ENCODE data around the gene CAMK1. TPM values are rescaled to one million over a fixed set of nuclear protein-coding genes. Genes with fewer than 3 reads are reported as not detected.

Gene CAMK1
- total RNA-seq, 1 donor from 2014 or later: 35.7 TPM

DNA sequence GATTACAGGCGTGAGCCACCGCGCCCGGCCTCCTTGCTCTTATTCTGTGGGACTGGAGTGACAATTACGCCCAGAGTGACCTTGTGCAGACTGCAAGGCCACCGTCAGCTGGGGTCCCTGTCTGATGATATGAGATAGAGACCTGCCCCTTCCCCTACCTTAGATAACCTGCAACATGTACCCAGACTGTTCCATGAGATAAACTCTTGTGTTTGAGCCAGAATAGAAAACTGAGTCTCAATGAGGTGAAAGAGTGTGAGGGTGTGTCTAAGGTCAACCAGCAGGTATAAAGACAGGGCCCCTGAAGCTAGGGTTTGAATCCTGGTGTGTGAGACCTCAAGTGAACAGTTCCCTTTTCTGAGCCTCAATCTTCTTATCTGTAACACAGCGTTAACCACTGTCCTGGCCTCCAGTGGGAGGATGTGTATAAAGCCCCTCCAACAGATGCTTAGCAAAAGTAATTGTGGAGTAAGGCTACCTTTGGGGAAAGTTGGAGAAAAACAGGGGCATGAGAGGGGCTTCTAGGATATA, 16.5 kb upstream of the CAMK1 start:
- intact Hi-C loops (cut with DNase I): no loop called here
- no peak for ATAC-seq
- Histone ChIP-seq H3K4me1 (peaks cover 8% of the 10 kb centered on the region), H3K36me3 (peaks cover 82% of the 10 kb centered on the region), H3K27ac (no peak overlapping the region), H3K9me3 (no peaks in the 10 kb centered on the region), H3K4me3 (no peak overlapping the region), H3K27me3 (no peaks in the 10 kb centered on the region)
- TF ChIP-seq CTCF (IDR thresholded peaks at IDR 0.05): no peak
- DNase-seq: no peak

DNA sequence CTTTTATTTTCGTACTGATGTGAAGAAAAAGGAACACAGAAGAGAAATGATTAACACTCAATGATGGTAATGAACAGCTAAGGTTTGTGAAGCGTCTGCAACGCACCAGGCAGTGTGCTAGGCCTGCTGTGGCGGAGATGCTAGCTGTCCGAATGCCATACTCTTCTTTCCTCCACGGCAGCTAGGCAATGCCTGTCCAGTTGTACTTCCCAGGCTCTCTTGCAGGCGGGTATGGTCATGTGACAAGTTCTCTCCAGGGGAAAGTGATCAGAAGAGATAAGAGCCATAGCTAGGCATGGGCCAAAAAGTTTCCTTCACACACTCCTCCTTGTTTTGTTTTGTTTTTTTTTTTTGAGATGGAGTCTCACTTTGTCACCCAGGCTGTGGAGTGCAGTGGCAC, 15.9 kb upstream of the CAMK1 start:
- Histone ChIP-seq H3K36me3 (peaks cover 86% of the 10 kb centered on the region), H3K4me3 (no peak overlapping the region), H3K27me3 (no peaks in the 10 kb centered on the region), H3K27ac (no peak overlapping the region), H3K9me3 (no peaks in the 10 kb centered on the region), H3K4me1 (peaks cover 1% of the 10 kb centered on the region)
- no peak for TF ChIP-seq CTCF (IDR thresholded peaks at IDR 0.05)
- intact Hi-C loops (cut with DNase I): no loop called here
- DNase-seq: no peak
- no peak for ATAC-seq

GRCh38 chr3:9784965-9785364, 15.2 kb upstream of the CAMK1 start:
- Histone ChIP-seq H3K9me3 (no peaks in the 10 kb centered on the region), H3K36me3 (peaks cover 84% of the 10 kb centered on the region), H3K27me3 (no peaks in the 10 kb centered on the region), H3K27ac (no peak overlapping the region), H3K4me3 (no peak overlapping the region), H3K4me1 (no peaks in the 10 kb centered on the region)
- intact Hi-C loops (cut with DNase I): no loop called here
- DNase-seq: no peak
- TF ChIP-seq CTCF (IDR thresholded peaks at IDR 0.05): no peak
- no peak for ATAC-seq

GRCh38 chr3:9783954-9784353, 14.2 kb upstream of the CAMK1 start:
- ATAC-seq (no peak), DNase-seq (no peak)
- H3K9me3 ChIP-seq: no peaks in the 10 kb centered on the region
- no peaks in the 10 kb centered on the region for H3K27me3 ChIP-seq
- peaks cover 74% of the 10 kb centered on the region for H3K36me3 ChIP-seq
- intact Hi-C loops (cut with DNase I): no loop called here
- no peak for TF ChIP-seq CTCF (IDR thresholded peaks at IDR 0.05)
- no peak overlapping the region for H3K4me3 ChIP-seq
- no peak overlapping the region for H3K27ac ChIP-seq
- peaks cover 5% of the 10 kb centered on the region for H3K4me1 ChIP-seq

- no peak for TF ChIP-seq CTCF (IDR thresholded peaks at IDR 0.05)
- Histone ChIP-seq H3K27me3 (no peaks in the 10 kb centered on the region), H3K9me3 (no peaks in the 10 kb centered on the region), H3K27ac (no peak overlapping the region), H3K4me3 (no peak overlapping the region), H3K4me1 (peaks cover 16% of the 10 kb centered on the region), H3K36me3 (peaks cover 68% of the 10 kb centered on the region)
- intact Hi-C loops (cut with DNase I): no loop called here
- no peak for ATAC-seq
- no peak for DNase-seq
Observed at GRCh38 chr3:9782770-9783169, 13.0 kb upstream of the CAMK1 start.

Data from upper lobe of right lung (tissue), 1 donor.